Ishikawa (cell line): ENCODE data around the gene CDKN2AIP.

ENCODE experiments used
- MAX ChIP-seq: IDR thresholded peaks from 2 replicates; pipeline ENCODE4 v1.6.1; 2012
- REST ChIP-seq: IDR thresholded peaks from 2 replicates; pipeline ENCODE4 v1.6.1; 2012; ENCODE audit warnings: low read depth, mild to moderate bottlenecking
- TAF1 ChIP-seq: IDR thresholded peaks from 2 replicates; pipeline ENCODE4 v1.6.1; 2012; ENCODE audit warnings: low read depth, mild to moderate bottlenecking

- no peak for TF ChIP-seq TAF1
- TF ChIP-seq MAX: no peak
- TF ChIP-seq REST: no peak
These were observed 13.5 kb upstream of the CDKN2AIP start for GRCh38 chr4:183430994-183431347.
